HepG2 (cell line): Measurements from ENCODE around the gene COPS6. TPM values are rescaled to one million over a fixed set of nuclear protein-coding genes. Genes with fewer than 3 reads are reported as not detected.
A peak's percentile ranks its signal among the peaks of the same experiment; 100 is the strongest.

Experiments used
- ADNP ChIP-seq: sonication (generic); formaldehyde crosslinking; IDR thresholded peaks from 2 replicates; pipeline ENCODE4 v1.4.0; 2020; ENCODE audit warnings: missing genetic modification reagents
- CENPT ChIP-seq: sonication (generic); formaldehyde crosslinking; IDR thresholded peaks from 2 replicates; pipeline ENCODE4 v1.8.0; 2022; ENCODE audit warnings: low read depth, mild to moderate bottlenecking, moderate library complexity, missing genetic modification reagents
- DMTF1 ChIP-seq: sonication (generic); formaldehyde crosslinking; IDR thresholded peaks from 2 replicates; pipeline ENCODE4 v1.4.0; 2020; ENCODE audit warnings: mild to moderate bottlenecking, missing genetic modification reagents
- EZH2 ChIP-seq: conservative IDR thresholded peaks from 2 replicates; pipeline ENCODE4 v1.6.1; 2012; ENCODE audit warnings: mild to moderate bottlenecking, low read depth, low read length, moderate library complexity
- HNF4A ChIP-seq: sonication (generic); formaldehyde crosslinking; IDR thresholded peaks from 2 replicates; pipeline ENCODE4 v1.4.0; 2020; ENCODE audit warnings: missing genetic modification reagents
- NR0B2 ChIP-seq: sonication (generic); formaldehyde crosslinking; IDR thresholded peaks from 2 replicates; pipeline ENCODE4 v1.4.0; 2020; ENCODE audit warnings: mild to moderate bottlenecking, missing genetic modification reagents
- PHF21A ChIP-seq: sonication (generic); formaldehyde crosslinking; IDR thresholded peaks from 2 replicates; pipeline ENCODE4 v1.5.0; 2020; ENCODE audit warnings: mild to moderate bottlenecking, missing genetic modification reagents
- SP2 ChIP-seq: sonication (generic); formaldehyde crosslinking; IDR thresholded peaks from 2 replicates; pipeline ENCODE4 v1.5.1; 2020; ENCODE audit warnings: mild to moderate bottlenecking, missing genetic modification reagents
- SP4 ChIP-seq: sonication (generic); formaldehyde crosslinking; IDR thresholded peaks from 2 replicates; pipeline ENCODE4 v1.8.1; 2023; ENCODE audit warnings: mild to moderate bottlenecking, missing genetic modification reagents
- U2AF2 ChIP-seq: fragments of 200-400 bp; formaldehyde crosslinking; IDR thresholded peaks from 2 replicates; pipeline ENCODE4 v1.6.1; 2017; ENCODE audit warnings: low read depth, mild to moderate bottlenecking, low read length
- ZBED4 ChIP-seq: sonication (generic); formaldehyde crosslinking; IDR thresholded peaks from 2 replicates; pipeline ENCODE4 v1.4.0; 2020; ENCODE audit warnings: missing genetic modification reagents, borderline replicate concordance
- ZBTB2 ChIP-seq: sonication (generic); formaldehyde crosslinking; IDR thresholded peaks from 2 replicates; pipeline ENCODE4 v1.8.0; 2022; ENCODE audit warnings: low read depth, missing genetic modification reagents
- ZBTB26 ChIP-seq: IDR thresholded peaks from 2 replicates; pipeline ENCODE4 v1.6.1; 2016; ENCODE audit warnings: missing compliant biosample characterization, missing genetic modification reagents, borderline replicate concordance
- ZBTB49 ChIP-seq: sonication (generic); formaldehyde crosslinking; IDR thresholded peaks from 2 replicates; pipeline ENCODE4 v1.4.0; 2020; ENCODE audit warnings: missing genetic modification reagents, borderline replicate concordance
- ZNF619 ChIP-seq: sonication (generic); formaldehyde crosslinking; IDR thresholded peaks from 2 replicates; pipeline ENCODE4 v1.4.0; 2020; ENCODE audit warnings: mild to moderate bottlenecking, missing genetic modification reagents
- ZNF775 ChIP-seq: sonication (generic); formaldehyde crosslinking; IDR thresholded peaks from 2 replicates; pipeline ENCODE4 v1.4.0; 2020; ENCODE audit warnings: missing genetic modification reagents, mild to moderate bottlenecking, moderate library complexity, borderline replicate concordance
- polyA plus RNA-seq, 8 experiments: library from polyadenylated mRNA; depleted of rRNA in 3 of 8; stranded (reverse) in 7 of 8; unstranded in 1 of 8; fragments of >200 nt; fragmentation: Illumina TruSeq in 4 of 8; extraction: Trizol in 4 of 8; gene quantifications; 2 replicates each; pipeline versions ENCODE4 v1.2.1 to v1.2.3, GENCODE V29; 2011 to 2016; ENCODE audit warnings: low read depth in 4 of 8, missing spikeins in 1 of 8, mixed read lengths in 1 of 8; ENCODE audit not compliant: insufficient read depth in 1 of 8
- total RNA-seq, 5 experiments: library from RNA; depleted of rRNA; stranded (reverse); fragments of >200 nt; fragmentation: Illumina TruSeq; extraction: Trizol; gene quantifications; 2 replicates each; pipeline ENCODE4 v1.2.3, GENCODE V29; 2016; ENCODE audit warnings: low read depth in 1 of 5

The COPS6 gene
- total and polyA plus RNA-seq, 2 of the 13 experiments (the other 11 are each of a cell fraction or from before 2014, with no cell fraction given): 33.4 to 117 TPM

- TF ChIP-seq EZH2: no peak
- no peak for TF ChIP-seq U2AF2
- TF ChIP-seq NR0B2: peak; percentile 76; the same call in 1 of the 2 replicates
- TF ChIP-seq HNF4A (CRISPR knock-in tag): peak; percentile 27; the same call in 1 of the 2 replicates
- TF ChIP-seq ZNF619: no peak
- peak; percentile 48 for TF ChIP-seq ZBTB2 (CRISPR knock-in tag)
- no peak for TF ChIP-seq ADNP (CRISPR knock-in tag)
- no peak for TF ChIP-seq ZBTB49 (CRISPR knock-in tag)
- TF ChIP-seq SP4 (CRISPR knock-in tag): peak; percentile 77
- TF ChIP-seq SP2 (CRISPR knock-in tag): peak; percentile 90
- TF ChIP-seq PHF21A (CRISPR knock-in tag): peak; percentile 34; the same call in 1 of the 2 replicates
- TF ChIP-seq ZNF775 (CRISPR knock-in tag): no peak
- TF ChIP-seq DMTF1 (CRISPR knock-in tag): no peak
- peak; percentile 74 for TF ChIP-seq CENPT (CRISPR knock-in tag)
- no peak for TF ChIP-seq ZBTB26 (CRISPR knock-in tag)
- no peak for TF ChIP-seq ZBED4 (CRISPR knock-in tag)
These were observed 12.5 kb downstream of the COPS6 start, which contains the start of the genes AP4M1 and MCM7 (continued) for GRCh38 chr7:100101016-100101862.
